Activated naive CD8-positive, alpha-beta T cell treated with anti-CD3 and anti-CD28 coated beads, Interleukin-2, amount 10 ng/mL, durations not matched to agents 7 days and 5 days (primary cell): ENCODE results near the gene PCNX1. TPM values are rescaled to one million over a fixed set of nuclear protein-coding genes. Genes with fewer than 3 reads are reported as not detected.
"Not testable (repeated sequence)": the region's sequence is repeated elsewhere in the genome, so short reads cannot be mapped to it uniquely, and the experiment has no call there.

Source experiments
- ATAC-seq: fragments of 150-1000 bp; cut with Tn5 transposase; one replicate; pipeline ENCODE4 v1.10.0; 2021; ENCODE audit warnings: low read depth, moderate library complexity
- POLR2A ChIA-PET: fragments of 350-600 bp; sonication (Branson Sonifier 250); formaldehyde crosslinking; loops from one replicate; lab custom pipeline; 2021; ENCODE audit warnings: antibody characterized with exemption; lab: Charles Lee
- DNase-seq: peaks from one replicate; pipeline ENCODE4 v3.0.0; 2021
- H3K27ac Mint-ChIP-seq: one replicate; pipeline ENCODE4 v1.8.0; 2022; ENCODE audit warnings: mild to moderate bottlenecking, mixed read lengths
- H3K27me3 Mint-ChIP-seq: one replicate; pipeline ENCODE4 v1.8.0; 2022; ENCODE audit warnings: mild to moderate bottlenecking, moderate library complexity, mixed read lengths
- H3K36me3 Mint-ChIP-seq: one replicate; pipeline ENCODE4 v1.8.0; 2021; ENCODE audit warnings: mild to moderate bottlenecking, mixed read lengths
- H3K4me1 Mint-ChIP-seq: one replicate; pipeline ENCODE4 v1.8.0; 2021; ENCODE audit warnings: mixed read lengths
- H3K4me3 Mint-ChIP-seq: one replicate; pipeline ENCODE4 v1.8.0; 2022; ENCODE audit warnings: mild to moderate bottlenecking, moderate library complexity, mixed read lengths
- H3K9me3 Mint-ChIP-seq: one replicate; pipeline ENCODE4 v1.8.0; 2021; ENCODE audit warnings: mixed read lengths
- total RNA-seq, 2 experiments: library from RNA; stranded (reverse); gene quantifications; one replicate each; pipeline ENCODE4 v1.2.3, GENCODE V29; 2021

Gene PCNX1
- total RNA-seq, 2 experiments from 2014 or later = 80.0 to 93.0 TPM

DNA sequence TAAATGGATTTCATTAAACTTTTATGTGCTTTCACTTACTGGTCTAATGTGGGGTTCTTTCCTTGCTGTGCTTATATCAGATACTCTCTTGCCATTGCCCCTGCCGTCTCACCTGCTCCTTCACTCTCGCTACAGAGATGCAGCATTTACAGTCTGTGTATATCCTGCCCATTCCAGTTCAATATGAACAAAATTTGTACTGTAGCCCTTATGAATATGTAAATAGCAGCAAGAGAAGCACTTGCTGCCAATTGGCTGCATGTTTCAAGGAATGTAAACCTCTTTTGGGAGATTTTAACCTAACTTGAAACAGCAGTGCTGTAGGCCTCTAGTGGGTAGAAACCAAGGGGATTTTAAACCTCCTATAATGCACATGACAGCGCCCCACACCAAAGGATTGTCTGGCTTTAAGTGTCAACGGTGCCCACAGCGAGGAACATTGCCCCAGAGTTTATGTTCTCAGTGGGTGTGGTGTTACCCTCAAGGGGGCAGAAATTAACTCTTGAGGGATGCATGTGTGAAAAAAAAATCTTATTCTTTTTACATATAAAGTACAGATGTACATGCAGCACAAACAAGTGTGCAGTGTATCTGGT is 19.1 kb downstream of the PCNX1 start:
- no peak overlapping the region for H3K4me3 Mint-ChIP-seq
- H3K4me1 Mint-ChIP-seq = peaks cover 39% of the 10 kb centered on the region
- no peaks in the 10 kb centered on the region for H3K9me3 Mint-ChIP-seq
- DNase-seq = no peak
- ATAC-seq = no peak
- H3K27me3 Mint-ChIP-seq = no peaks in the 10 kb centered on the region
- H3K36me3 Mint-ChIP-seq = peaks cover 7% of the 10 kb centered on the region
- POLR2A ChIA-PET = no interaction called here
- no peak overlapping the region for H3K27ac Mint-ChIP-seq

DNA sequence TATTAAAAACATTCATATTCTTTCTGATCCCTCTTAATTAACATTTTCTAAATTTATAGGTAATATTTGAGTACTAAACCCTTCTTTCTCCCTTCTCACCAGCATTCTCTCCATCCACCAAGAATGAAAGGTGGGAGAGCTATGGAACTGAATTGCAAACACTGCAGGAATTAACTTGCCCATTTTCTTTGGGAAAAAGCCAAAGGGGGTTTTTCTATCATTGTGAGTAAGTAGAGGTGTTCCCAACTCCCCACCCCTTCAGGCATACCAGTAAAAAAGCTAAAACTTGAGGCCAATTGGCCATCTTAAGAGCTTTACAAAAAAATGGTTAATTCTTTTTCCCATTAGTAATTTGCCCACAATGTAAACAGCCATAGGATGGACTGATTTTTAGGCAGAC is 23.7 kb downstream of the PCNX1 start:
- ATAC-seq = no peak
- Mint-ChIP-seq H3K4me3 (no peak overlapping the region), H3K36me3 (peaks cover 5% of the 10 kb centered on the region), H3K27ac (no peak overlapping the region), H3K9me3 (no peaks in the 10 kb centered on the region), H3K27me3 (no peaks in the 10 kb centered on the region), H3K4me1 (peaks cover 38% of the 10 kb centered on the region)
- POLR2A ChIA-PET = interaction anchor here (1.2 kb wide), 1 partner anchor 10 kb away, joined by 3 read pairs; no protein-coding TSS in a partner anchor
- DNase-seq = no peak

DNA sequence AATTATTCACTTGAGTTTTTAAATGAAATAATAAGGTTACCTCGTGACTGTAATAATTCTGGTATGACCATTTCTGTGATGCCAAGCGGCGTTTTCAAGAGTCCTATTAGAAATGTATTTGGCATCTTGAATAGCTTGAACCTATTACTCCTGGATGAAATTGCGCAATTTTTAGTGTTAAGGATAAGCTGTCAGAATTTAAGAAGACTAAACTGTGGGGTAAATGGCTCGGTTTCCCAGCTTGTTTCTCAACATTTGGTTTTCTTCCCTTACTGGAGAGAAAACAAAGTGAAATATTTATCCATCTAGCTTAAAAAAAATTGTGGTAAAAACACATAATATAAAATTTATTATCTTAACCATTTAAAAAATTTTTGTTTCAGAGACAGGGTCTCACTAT is 26.8 kb downstream of the PCNX1 start:
- Mint-ChIP-seq H3K27me3 (no peaks in the 10 kb centered on the region), H3K36me3 (peaks cover 29% of the 10 kb centered on the region), H3K27ac (peak overlapping the region; percentile 88), H3K4me1 (peaks cover 39% of the 10 kb centered on the region), H3K9me3 (peaks cover 2% of the 10 kb centered on the region), H3K4me3 (peak overlapping the region; percentile 76)
- POLR2A ChIA-PET = interaction anchor here (1.1 to 1.4 kb wide), 2 partner anchors 10 to 125 kb away, joined by 4 to 5 read pairs; partner anchors contain the start of gene MAP3K9
- DNase-seq = no peak
- no peak for ATAC-seq

DNA sequence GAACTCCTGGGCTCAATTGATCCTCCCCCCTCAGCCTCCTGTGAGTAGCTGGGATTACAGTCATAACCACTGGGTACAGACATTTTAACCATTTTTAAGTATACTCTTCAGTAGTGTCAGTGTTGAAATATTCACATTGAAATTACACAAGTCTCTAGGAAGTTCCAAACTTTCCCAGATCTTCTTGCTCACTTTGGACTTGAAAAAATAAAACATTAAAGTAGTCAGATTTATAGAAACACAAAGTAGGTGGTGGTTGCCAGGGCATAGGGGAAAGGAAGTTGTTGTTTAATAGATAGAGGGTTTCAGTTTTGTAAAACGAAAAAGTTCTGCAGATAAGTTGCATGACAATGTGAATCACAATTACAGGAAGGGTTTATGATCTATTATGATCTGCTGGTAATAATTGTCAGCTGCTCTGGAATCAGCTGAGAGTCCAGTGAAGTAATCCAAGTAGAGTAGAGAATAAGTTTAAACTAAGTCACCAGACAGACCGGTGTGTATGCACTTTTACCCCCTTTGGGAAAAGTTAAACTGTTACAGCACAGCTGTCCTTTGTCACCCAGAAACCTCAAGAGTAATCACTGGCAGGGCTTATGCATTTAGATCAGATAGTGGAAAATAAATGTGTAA is 27.4 kb downstream of the PCNX1 start:
- no peak for DNase-seq
- Mint-ChIP-seq H3K9me3 (peaks cover 6% of the 10 kb centered on the region), H3K27ac (peak overlapping the region; percentile 88), H3K4me1 (peaks cover 44% of the 10 kb centered on the region), H3K4me3 (peak overlapping the region; percentile 76), H3K27me3 (no peaks in the 10 kb centered on the region), H3K36me3 (peaks cover 34% of the 10 kb centered on the region)
- peak; percentile 75 for ATAC-seq
- POLR2A ChIA-PET = interaction anchor here (1.4 kb wide), 1 partner anchor 125 kb away, joined by 5 read pairs; the partner anchor contains the start of gene MAP3K9

DNA sequence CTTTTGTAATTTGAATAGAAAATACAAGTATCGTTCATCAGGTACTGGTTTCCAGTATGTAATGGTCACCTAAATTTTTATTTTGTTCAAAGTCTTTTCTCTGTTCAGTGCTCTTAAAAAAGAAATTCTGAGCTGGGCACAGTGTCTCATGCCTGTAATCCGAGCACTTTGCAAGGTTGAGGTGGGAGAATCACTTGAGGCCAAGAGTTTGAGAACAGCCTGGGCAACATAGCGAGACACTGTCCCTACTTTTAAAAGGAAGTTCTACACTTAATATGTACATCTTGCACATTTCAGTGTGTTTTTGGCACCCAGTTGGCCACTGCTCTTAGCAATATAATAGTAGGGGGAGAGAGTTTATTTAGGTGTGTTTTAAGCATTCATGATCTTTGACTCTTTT is 27.9 kb downstream of the PCNX1 start:
- Mint-ChIP-seq H3K4me3 (peak overlapping the region; percentile 76), H3K27ac (peak overlapping the region; percentile 6), H3K4me1 (peaks cover 46% of the 10 kb centered on the region), H3K27me3 (no peaks in the 10 kb centered on the region), H3K9me3 (peaks cover 10% of the 10 kb centered on the region), H3K36me3 (peaks cover 39% of the 10 kb centered on the region)
- POLR2A ChIA-PET = interaction anchor here (1.4 kb wide), 1 partner anchor 126 kb away, joined by 5 read pairs; the partner anchor contains the start of gene MAP3K9
- DNase-seq (no peak), ATAC-seq (no peak)

DNA sequence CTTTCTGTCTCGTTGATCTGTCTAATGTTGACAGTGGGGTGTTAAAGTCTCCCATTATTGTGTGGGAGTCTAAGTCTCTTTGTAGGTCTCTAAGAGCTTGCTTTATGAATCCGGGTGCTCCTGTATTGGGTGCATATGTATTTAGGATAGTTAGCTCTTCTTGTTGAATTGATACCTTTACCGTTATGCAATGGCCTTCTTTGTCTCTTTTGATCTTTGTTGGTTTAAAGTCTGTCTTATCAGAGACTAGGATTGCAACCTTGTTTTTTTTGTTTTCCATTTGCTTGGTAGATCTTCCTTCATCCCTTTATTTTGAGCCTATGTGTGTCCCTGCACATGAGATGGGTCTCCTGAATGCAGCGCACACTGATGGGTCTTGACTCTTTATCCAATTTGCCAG is 32.4 kb downstream of the PCNX1 start:
- H3K27ac Mint-ChIP-seq, DNase-seq, POLR2A ChIA-PET, ATAC-seq, H3K27me3 Mint-ChIP-seq: not testable (repeated sequence)
- Mint-ChIP-seq H3K36me3 (peaks cover 76% of the 10 kb centered on the region), H3K4me3 (peak overlapping the region; percentile 5), H3K9me3 (peaks cover 30% of the 10 kb centered on the region), H3K4me1 (peaks cover 51% of the 10 kb centered on the region)

DNA sequence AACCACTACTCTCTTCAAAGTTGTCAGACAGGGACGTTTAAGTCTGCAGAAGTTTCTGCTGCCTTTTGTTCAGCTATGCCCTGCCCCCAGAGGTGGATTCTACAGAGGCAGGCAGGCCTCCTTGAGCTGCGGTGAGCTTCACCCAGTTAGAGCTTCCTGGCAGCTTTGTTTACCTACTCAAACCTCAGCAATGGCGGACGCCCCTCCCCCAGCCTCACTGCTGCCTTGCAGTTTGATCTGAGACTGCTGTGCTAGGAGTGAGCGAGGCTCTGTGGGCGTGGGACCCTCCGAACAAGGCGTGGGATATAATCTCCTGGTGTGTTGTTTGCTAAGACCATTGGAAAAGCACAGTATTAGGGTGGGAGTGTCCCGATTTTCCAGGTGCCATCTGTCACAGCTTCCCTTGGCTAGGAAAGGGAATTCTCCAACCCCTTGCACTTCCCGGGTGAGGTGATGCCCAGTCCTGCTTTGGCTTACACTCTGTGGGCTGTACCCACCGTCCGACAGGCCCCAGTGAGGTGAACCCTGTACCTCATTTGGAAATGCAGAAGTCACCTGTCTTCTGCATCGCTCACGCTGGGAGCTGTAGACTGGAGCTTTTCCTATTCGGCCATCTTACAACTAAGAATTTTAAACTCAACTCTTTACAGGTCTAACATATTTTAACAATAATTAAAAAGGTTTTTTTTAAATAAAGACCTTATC is 34.5 kb downstream of the PCNX1 start:
- POLR2A ChIA-PET = interaction anchor here (0.9 to 2.2 kb wide), 6 partner anchors 11 to 56 kb away, joined by 3 to 14 read pairs (median 6); partner anchors contain the start of gene PCNX1

DNA sequence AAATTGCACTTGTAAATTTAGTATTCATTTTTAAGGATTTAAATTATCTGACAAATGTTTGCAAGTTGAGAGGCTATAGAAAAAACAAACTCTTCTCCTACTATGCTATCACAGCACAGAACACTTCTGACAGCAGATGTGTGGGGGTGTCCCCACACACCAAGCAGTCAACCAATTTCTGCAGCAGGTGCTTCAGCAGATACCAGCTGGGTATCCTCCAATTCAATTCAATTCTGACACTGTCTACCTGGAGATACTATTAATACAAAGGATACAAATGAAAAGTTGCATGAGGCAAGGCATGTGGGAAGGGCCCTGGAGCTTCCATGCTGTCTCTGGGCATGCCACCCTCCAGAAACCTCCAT is 35.1 kb downstream of the PCNX1 start:
- ATAC-seq = no peak

More for the DNA sequence above, 34.5 kb downstream of the PCNX1 start:
- Mint-ChIP-seq H3K36me3 (peaks cover 85% of the 10 kb centered on the region), H3K4me1 (peaks cover 43% of the 10 kb centered on the region), H3K9me3 (peaks cover 34% of the 10 kb centered on the region), H3K4me3 (peak overlapping the region; percentile 69), H3K27ac (peak overlapping the region; percentile 78)
- DNase-seq = peak; percentile 72
- ATAC-seq, H3K27me3 Mint-ChIP-seq: not testable (repeated sequence)

DNA sequence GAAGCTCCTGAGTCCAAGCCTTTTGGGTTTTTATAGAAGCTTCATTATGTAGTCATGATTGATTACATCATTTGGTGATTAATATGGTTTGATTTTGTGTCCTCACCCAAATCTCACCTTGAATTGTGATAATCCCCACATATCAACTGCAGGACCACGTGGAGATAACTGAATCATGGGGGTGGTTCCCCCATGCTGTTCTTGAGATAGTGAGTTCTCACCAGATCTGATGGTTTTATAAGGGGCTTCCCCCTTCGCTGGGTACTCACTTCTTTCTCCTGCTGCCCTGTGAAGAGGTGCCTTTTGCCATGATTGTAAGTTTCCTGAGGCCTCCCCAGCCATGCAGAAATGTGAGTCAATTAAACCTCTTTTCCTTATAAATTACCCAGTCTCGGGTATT is 35.5 kb downstream of the PCNX1 start:
- peaks cover 86% of the 10 kb centered on the region for H3K36me3 Mint-ChIP-seq
- H3K27ac Mint-ChIP-seq = peak overlapping the region; percentile 26
- ATAC-seq, H3K27me3 Mint-ChIP-seq, H3K4me3 Mint-ChIP-seq, DNase-seq: not testable (repeated sequence)
- H3K9me3 Mint-ChIP-seq = peaks cover 43% of the 10 kb centered on the region
- peaks cover 39% of the 10 kb centered on the region for H3K4me1 Mint-ChIP-seq
- POLR2A ChIA-PET = interaction anchor here (2.1 to 2.2 kb wide), 2 partner anchors 11 to 57 kb away, joined by 9 to 14 read pairs; no protein-coding TSS in a partner anchor

More for the DNA sequence above, 35.1 kb downstream of the PCNX1 start:
- POLR2A ChIA-PET = interaction anchor here (2.1 to 2.2 kb wide), 2 partner anchors 11 to 56 kb away, joined by 9 to 14 read pairs; no protein-coding TSS in a partner anchor
- H3K4me1 Mint-ChIP-seq = peaks cover 41% of the 10 kb centered on the region
- H3K9me3 Mint-ChIP-seq = peaks cover 39% of the 10 kb centered on the region
- H3K4me3 Mint-ChIP-seq = no peak overlapping the region
- peak overlapping the region; percentile 26 for H3K27ac Mint-ChIP-seq
- DNase-seq = no peak
- peaks cover 86% of the 10 kb centered on the region for H3K36me3 Mint-ChIP-seq
- no peaks in the 10 kb centered on the region for H3K27me3 Mint-ChIP-seq

DNA sequence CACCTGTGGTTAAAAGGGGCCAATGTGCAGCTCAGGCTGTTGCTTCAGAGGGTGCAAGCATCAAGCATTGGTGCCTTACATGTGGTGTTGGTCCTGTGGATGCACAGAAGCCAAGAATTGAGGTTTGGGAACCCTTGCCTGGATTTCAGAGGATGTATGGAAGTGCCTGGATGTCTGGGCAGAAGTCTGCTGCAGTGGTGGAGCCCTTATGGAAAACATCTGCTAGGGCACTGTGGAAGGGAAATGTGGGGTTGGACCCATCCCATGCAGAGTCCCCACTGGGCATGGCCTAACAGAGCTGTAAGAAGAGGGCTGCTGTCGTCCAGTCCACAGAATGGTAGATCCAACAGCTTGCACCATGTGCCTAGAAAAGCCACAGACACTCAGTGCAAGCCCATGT is 36.6 kb downstream of the PCNX1 start:
- no peaks in the 10 kb centered on the region for H3K27me3 Mint-ChIP-seq
- no peak for DNase-seq
- peaks cover 37% of the 10 kb centered on the region for H3K4me1 Mint-ChIP-seq
- no peak for ATAC-seq
- peaks cover 46% of the 10 kb centered on the region for H3K9me3 Mint-ChIP-seq
- POLR2A ChIA-PET = interaction anchor here (1.0 kb wide), 1 partner anchor 37 kb away, joined by 4 read pairs; the partner anchor contains the start of gene PCNX1
- peak overlapping the region; percentile 20 for H3K27ac Mint-ChIP-seq
- no peak overlapping the region for H3K4me3 Mint-ChIP-seq
- peaks cover 84% of the 10 kb centered on the region for H3K36me3 Mint-ChIP-seq

DNA sequence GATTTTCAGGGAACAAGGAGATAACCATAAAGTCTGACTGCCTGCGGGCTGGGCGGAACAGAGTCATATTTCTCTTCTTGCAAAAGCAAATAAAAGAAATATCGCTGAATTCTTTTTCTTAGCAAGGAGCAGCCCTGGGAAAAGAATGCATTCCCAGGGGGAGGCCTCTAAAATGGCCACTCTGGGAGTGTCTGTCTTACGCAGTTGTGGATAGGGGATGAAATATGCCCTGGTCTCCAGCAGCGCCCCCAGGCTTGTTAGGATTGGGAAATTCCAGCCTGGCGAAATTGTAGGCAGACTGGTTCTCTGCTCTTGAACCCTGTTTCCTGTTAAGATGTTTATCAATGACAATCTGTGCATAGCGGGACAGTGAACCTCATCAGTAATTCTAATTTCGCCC is 40.5 kb downstream of the PCNX1 start:
- ATAC-seq = no peak
- H3K9me3 Mint-ChIP-seq = peaks cover 31% of the 10 kb centered on the region
- H3K36me3 Mint-ChIP-seq = peaks cover 71% of the 10 kb centered on the region
- POLR2A ChIA-PET = no interaction called here
- no peaks in the 10 kb centered on the region for H3K27me3 Mint-ChIP-seq
- no peak overlapping the region for H3K4me3 Mint-ChIP-seq
- peaks cover 10% of the 10 kb centered on the region for H3K4me1 Mint-ChIP-seq
- no peak for DNase-seq
- H3K27ac Mint-ChIP-seq = no peak overlapping the region

DNA sequence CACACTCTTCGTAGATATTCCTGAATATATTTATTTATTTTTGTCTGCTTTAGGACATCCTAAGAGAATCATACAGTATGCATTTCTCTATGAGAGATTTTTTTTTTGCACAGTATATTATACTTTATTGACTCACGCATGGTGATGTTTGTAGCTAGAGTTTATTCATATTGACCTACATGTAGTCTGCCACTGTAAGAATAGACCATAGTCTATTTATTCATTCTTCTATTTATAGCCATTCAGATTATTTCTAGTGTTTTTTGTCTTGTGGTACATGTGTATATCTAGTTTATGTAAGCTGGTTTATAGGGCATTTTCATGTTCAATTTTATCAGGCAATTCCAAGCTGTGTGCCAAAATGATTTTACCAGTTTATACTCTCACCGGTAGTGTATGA is 45.2 kb downstream of the PCNX1 start:
- POLR2A ChIA-PET = interaction anchor here (1.4 to 4.6 kb wide), 4 partner anchors 11 to 143 kb away, joined by 3 to 26 read pairs (median 6); partner anchors contain the start of genes MAP3K9 and PCNX1
- Mint-ChIP-seq H3K27ac (no peak overlapping the region), H3K4me3 (no peak overlapping the region), H3K9me3 (peaks cover 6% of the 10 kb centered on the region), H3K4me1 (peaks cover 17% of the 10 kb centered on the region), H3K36me3 (peaks cover 32% of the 10 kb centered on the region), H3K27me3 (no peaks in the 10 kb centered on the region)
- DNase-seq (no peak), ATAC-seq (no peak)

DNA sequence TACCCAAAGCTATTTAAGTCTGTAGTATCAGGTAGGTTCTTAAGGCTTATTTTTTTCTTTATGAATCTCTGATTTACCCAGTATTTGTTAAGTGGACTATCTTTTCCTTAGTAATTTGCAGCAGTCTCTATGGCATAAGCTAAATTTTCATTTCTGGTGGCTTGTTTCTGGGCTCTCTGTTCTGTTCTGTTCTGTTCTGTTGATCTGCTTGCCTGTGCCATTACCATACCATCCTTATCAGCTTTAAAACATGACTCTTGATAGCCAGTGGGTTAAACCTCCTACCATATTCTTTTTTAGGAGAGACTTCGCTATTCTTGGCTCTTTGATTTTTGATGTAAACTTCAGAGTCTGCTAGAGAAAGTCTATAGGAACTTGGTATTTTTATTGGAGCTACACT is 46.8 kb downstream of the PCNX1 start:
- POLR2A ChIA-PET = interaction anchor here (1.4 to 4.6 kb wide), 3 partner anchors 12 to 145 kb away, joined by 3 to 26 read pairs (median 9); partner anchors contain the start of genes MAP3K9 and PCNX1
- Mint-ChIP-seq H3K9me3 (no peaks in the 10 kb centered on the region), H3K4me1 (peaks cover 16% of the 10 kb centered on the region), H3K27me3 (no peaks in the 10 kb centered on the region), H3K36me3 (peaks cover 28% of the 10 kb centered on the region), H3K4me3 (no peak overlapping the region), H3K27ac (no peak overlapping the region)
- no peak for DNase-seq
- ATAC-seq = no peak
